HEK293 (cell line): Measurements from ENCODE around the gene HSPBAP1.

Experiments used
- RBAK ChIP-seq: fragments of 450-650 bp; formaldehyde crosslinking; IDR thresholded peaks from 2 replicates; pipeline ENCODE4 v1.5.1; 2016; ENCODE audit warnings: missing biosample characterization, missing genetic modification characterization
- ZNF155 ChIP-seq: fragments of 450-650 bp; formaldehyde crosslinking; IDR thresholded peaks from 2 replicates; pipeline ENCODE4 v1.5.1; 2016; ENCODE audit warnings: missing biosample characterization, missing genetic modification characterization
- ZNF174 ChIP-seq: fragments of 450-650 bp; formaldehyde crosslinking; IDR thresholded peaks from 2 replicates; pipeline ENCODE4 v1.5.0; 2017; ENCODE audit warnings: missing biosample characterization, mild to moderate bottlenecking, missing genetic modification characterization
- ZNF2 ChIP-seq: fragments of 450-650 bp; formaldehyde crosslinking; IDR thresholded peaks from 2 replicates; pipeline ENCODE4 v1.5.1; 2016; ENCODE audit warnings: missing biosample characterization, missing genetic modification characterization
- ZNF571 ChIP-seq: fragments of 450-650 bp; formaldehyde crosslinking; IDR thresholded peaks from 2 replicates; pipeline ENCODE4 v1.5.0; 2017; ENCODE audit warnings: missing biosample characterization, missing genetic modification characterization
- ZNF670 ChIP-seq: fragments of 450-650 bp; formaldehyde crosslinking; IDR thresholded peaks from 2 replicates; pipeline ENCODE4 v1.5.1; 2016; ENCODE audit warnings: missing biosample characterization, missing genetic modification characterization, low read depth
- ZNF747 ChIP-seq: fragments of 450-650 bp; formaldehyde crosslinking; IDR thresholded peaks from 2 replicates; pipeline ENCODE4 v1.5.1; 2016; ENCODE audit warnings: missing biosample characterization, missing genetic modification characterization
- ZSCAN16 ChIP-seq: fragments of 450-650 bp; formaldehyde crosslinking; IDR thresholded peaks from 2 replicates; pipeline ENCODE4 v1.5.1; 2016; ENCODE audit warnings: missing biosample characterization, missing genetic modification characterization
- TF ChIP-seq, protein P1 (sequence below): fragments of 450-650 bp; IDR thresholded peaks from 2 replicates; pipeline ENCODE4 v1.5.1; 2018; ENCODE audit warnings: missing biosample characterization, mild to moderate bottlenecking, missing genetic modification characterization
- TF ChIP-seq, protein P2 (sequence below): fragments of 450-650 bp; formaldehyde crosslinking; IDR thresholded peaks from 2 replicates; pipeline ENCODE4 v1.5.0; 2017; ENCODE audit warnings: missing biosample characterization, missing genetic modification characterization, borderline replicate concordance

HSPBAP1 gene

DNA sequence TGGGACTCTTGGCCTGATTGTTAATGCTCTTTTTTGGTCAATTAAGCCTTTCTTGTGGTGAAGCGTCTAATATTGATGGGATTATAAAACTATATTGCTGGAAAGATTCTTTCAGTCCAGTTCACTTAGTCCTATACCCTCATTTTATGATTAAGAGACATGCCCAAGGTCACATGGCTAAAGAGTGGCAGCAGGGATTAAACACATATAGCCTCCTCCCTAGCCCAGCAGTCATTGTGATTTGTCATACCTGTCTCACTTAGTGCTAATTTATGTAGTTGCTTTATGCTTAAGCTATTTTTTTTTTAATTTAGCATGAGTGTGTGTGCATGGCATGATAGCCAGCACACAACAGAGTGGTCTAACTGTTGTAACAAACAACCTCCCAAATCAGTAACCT lies 103.5 kb downstream of the HSPBAP1 start (continued):
- TF ChIP-seq, protein P1, sequence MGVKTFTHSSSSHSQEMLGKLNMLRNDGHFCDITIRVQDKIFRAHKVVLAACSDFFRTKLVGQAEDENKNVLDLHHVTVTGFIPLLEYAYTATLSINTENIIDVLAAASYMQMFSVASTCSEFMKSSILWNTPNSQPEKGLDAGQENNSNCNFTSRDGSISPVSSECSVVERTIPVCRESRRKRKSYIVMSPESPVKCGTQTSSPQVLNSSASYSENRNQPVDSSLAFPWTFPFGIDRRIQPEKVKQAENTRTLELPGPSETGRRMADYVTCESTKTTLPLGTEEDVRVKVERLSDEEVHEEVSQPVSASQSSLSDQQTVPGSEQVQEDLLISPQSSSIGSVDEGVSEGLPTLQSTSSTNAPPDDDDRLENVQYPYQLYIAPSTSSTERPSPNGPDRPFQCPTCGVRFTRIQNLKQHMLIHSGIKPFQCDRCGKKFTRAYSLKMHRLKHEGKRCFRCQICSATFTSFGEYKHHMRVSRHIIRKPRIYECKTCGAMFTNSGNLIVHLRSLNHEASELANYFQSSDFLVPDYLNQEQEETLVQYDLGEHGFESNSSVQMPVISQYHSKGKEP (tag by site-specific recombination), result no peak
- TF ChIP-seq, protein P2, sequence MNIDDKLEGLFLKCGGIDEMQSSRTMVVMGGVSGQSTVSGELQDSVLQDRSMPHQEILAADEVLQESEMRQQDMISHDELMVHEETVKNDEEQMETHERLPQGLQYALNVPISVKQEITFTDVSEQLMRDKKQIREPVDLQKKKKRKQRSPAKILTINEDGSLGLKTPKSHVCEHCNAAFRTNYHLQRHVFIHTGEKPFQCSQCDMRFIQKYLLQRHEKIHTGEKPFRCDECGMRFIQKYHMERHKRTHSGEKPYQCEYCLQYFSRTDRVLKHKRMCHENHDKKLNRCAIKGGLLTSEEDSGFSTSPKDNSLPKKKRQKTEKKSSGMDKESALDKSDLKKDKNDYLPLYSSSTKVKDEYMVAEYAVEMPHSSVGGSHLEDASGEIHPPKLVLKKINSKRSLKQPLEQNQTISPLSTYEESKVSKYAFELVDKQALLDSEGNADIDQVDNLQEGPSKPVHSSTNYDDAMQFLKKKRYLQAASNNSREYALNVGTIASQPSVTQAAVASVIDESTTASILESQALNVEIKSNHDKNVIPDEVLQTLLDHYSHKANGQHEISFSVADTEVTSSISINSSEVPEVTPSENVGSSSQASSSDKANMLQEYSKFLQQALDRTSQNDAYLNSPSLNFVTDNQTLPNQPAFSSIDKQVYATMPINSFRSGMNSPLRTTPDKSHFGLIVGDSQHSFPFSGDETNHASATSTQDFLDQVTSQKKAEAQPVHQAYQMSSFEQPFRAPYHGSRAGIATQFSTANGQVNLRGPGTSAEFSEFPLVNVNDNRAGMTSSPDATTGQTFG (tag by site-specific recombination), result no peak
- TF ChIP-seq ZNF174 (no peak), ZSCAN16 (tag by site-specific recombination) (no peak), ZNF747 (tag by site-specific recombination) (no peak), RBAK (tag by site-specific recombination) (no peak), ZNF571 (tag by site-specific recombination) (no peak), ZNF155 (tag by site-specific recombination) (no peak), ZNF2 (tag by site-specific recombination) (no peak), ZNF670 (tag by site-specific recombination) (no peak)
- TF ChIP-seq, all 188 proteins: peak for 0
